ENCODE results near the gene ABTB2.

ABTB2 gene

GRCh38 chr11:34359548-34359891 is 1.7 kb upstream of the ABTB2 start:
- no peak for FAIRE-seq

- FAIRE-seq, result peak; percentile 40
Measured at GRCh38 chr11:34358728-34359547, 1.1 kb upstream of the ABTB2 start.

GRCh38 chr11:34358258-34358727 is 483 bp upstream of the ABTB2 start:
- FAIRE-seq, result no peak

GRCh38 chr11:34356913-34357700 is 703 bp downstream of the ABTB2 start:
- no peak for FAIRE-seq

GRCh38 chr11:34356576-34356912 is 1.3 kb downstream of the ABTB2 start:
- no peak for FAIRE-seq

- no peak for FAIRE-seq
Measured at GRCh38 chr11:34356130-34356529, 1.7 kb downstream of the ABTB2 start.

- no peak for FAIRE-seq
Measured at GRCh38 chr11:34355726-34356125, 2.1 kb downstream of the ABTB2 start.

- FAIRE-seq, result no peak
Measured at GRCh38 chr11:34354782-34355181, 3.0 kb downstream of the ABTB2 start.

GRCh38 chr11:34353881-34354280 is 3.9 kb downstream of the ABTB2 start:
- no peak for FAIRE-seq

GRCh38 chr11:34351687-34352469 is 5.9 kb downstream of the ABTB2 start:
- no peak for FAIRE-seq

GRCh38 chr11:34351051-34351450 is 6.8 kb downstream of the ABTB2 start:
- no peak for FAIRE-seq

- no peak for FAIRE-seq
Measured at GRCh38 chr11:34349882-34350281, 7.9 kb downstream of the ABTB2 start.

GRCh38 chr11:34348919-34349318 is 8.9 kb downstream of the ABTB2 start:
- FAIRE-seq, result no peak

- FAIRE-seq, result no peak
Measured at GRCh38 chr11:34348096-34348495, 9.7 kb downstream of the ABTB2 start.

GRCh38 chr11:34346551-34346950 is 11.3 kb downstream of the ABTB2 start:
- no peak for FAIRE-seq

- FAIRE-seq, result no peak
Measured at GRCh38 chr11:34345991-34346480, 11.8 kb downstream of the ABTB2 start.

- no peak for FAIRE-seq
Measured at GRCh38 chr11:34345540-34345876, 12.3 kb downstream of the ABTB2 start.

GRCh38 chr11:34344768-34345539 is 12.9 kb downstream of the ABTB2 start:
- no peak for FAIRE-seq

- FAIRE-seq, result no peak
Measured at GRCh38 chr11:34344410-34344767, 13.4 kb downstream of the ABTB2 start.

- no peak for FAIRE-seq
Measured at GRCh38 chr11:34343686-34344085, 14.1 kb downstream of the ABTB2 start.

GRCh38 chr11:34343153-34343552 is 14.7 kb downstream of the ABTB2 start:
- FAIRE-seq, result no peak

- no peak for FAIRE-seq
Measured at GRCh38 chr11:34341931-34342533, 15.8 kb downstream of the ABTB2 start.
